Suprapubic skin (tissue), 4 donors: ENCODE results near the gene FOXN1. TPM values are rescaled to one million over a fixed set of nuclear protein-coding genes. Genes with fewer than 3 reads are reported as not detected.

Experiments used
- DNase-seq, 2 donors: peaks; one replicate each; pipeline ENCODE4 v3.0.0-alpha.2; 2019; ENCODE audit warnings: low spot score in 2 of 2
- H3K27ac ChIP-seq: fragments of 200-600 bp; sonication (generic); one replicate; pipeline ENCODE4 v1.5.1; 2019
- H3K27me3 ChIP-seq: fragments of 200-600 bp; sonication (generic); one replicate; pipeline ENCODE4 v1.5.1; 2019
- H3K36me3 ChIP-seq: fragments of 200-600 bp; sonication (generic); one replicate; pipeline ENCODE4 v1.5.1; 2019
- H3K4me1 ChIP-seq: fragments of 200-600 bp; sonication (generic); one replicate; pipeline ENCODE4 v1.5.1; 2019
- H3K4me3 ChIP-seq: fragments of 200-600 bp; sonication (generic); one replicate; pipeline ENCODE4 v1.5.1; 2019; ENCODE audit warnings: mild to moderate bottlenecking
- H3K9me3 ChIP-seq: fragments of 200-600 bp; sonication (generic); one replicate; pipeline ENCODE4 v1.5.1; 2019
- EP300 ChIP-seq: sonication (generic); formaldehyde crosslinking; IDR thresholded peaks from one replicate; pipeline ENCODE4 v1.6.1; 2017; ENCODE audit warnings: antibody characterized with exemption
- POLR2A ChIP-seq, 2 donors: fragments of 450-650 bp; IDR thresholded peaks; one replicate each; pipeline ENCODE4 v1.6.1; 2017; ENCODE audit warnings: antibody characterized with exemption in 2 of 2, mild to moderate bottlenecking in 2 of 2, moderate library complexity in 2 of 2
- POLR2AphosphoS5 ChIP-seq, 3 donors: sonication (generic); formaldehyde crosslinking; IDR thresholded peaks; one replicate each; pipeline ENCODE4 v1.6.1; 2017; ENCODE audit warnings: antibody characterized with exemption in 3 of 3
- WGBS: methylation state at CpG from one replicate; pipeline ENCODE4 v1.1.5; 2018; 5-methylcytosine and 5-hydroxymethylcytosine counted together
- total RNA-seq, 4 donors: library from RNA; depleted of rRNA; stranded (reverse); fragments of >200 nt; gene quantifications; one replicate each; pipeline ENCODE4 v1.1.0, GENCODE V29; 2016
- TF ChIP-seq, protein P1 (sequence below), 2 donors: fragments of 200-600 bp in 1 of 2; fragments of 450-650 bp in 1 of 2; sonication (generic) in 1 of 2; IDR thresholded peaks; one replicate each; pipeline ENCODE4 v1.5.1; 2016 to 2019; ENCODE audit warnings: antibody characterized with exemption in 2 of 2, mild to moderate bottlenecking in 1 of 2, moderate library complexity in 1 of 2

FOXN1 gene
- total RNA-seq, 4 donors from 2014 or later = 37.4 to 48.3 (median 38.3) TPM

DNA sequence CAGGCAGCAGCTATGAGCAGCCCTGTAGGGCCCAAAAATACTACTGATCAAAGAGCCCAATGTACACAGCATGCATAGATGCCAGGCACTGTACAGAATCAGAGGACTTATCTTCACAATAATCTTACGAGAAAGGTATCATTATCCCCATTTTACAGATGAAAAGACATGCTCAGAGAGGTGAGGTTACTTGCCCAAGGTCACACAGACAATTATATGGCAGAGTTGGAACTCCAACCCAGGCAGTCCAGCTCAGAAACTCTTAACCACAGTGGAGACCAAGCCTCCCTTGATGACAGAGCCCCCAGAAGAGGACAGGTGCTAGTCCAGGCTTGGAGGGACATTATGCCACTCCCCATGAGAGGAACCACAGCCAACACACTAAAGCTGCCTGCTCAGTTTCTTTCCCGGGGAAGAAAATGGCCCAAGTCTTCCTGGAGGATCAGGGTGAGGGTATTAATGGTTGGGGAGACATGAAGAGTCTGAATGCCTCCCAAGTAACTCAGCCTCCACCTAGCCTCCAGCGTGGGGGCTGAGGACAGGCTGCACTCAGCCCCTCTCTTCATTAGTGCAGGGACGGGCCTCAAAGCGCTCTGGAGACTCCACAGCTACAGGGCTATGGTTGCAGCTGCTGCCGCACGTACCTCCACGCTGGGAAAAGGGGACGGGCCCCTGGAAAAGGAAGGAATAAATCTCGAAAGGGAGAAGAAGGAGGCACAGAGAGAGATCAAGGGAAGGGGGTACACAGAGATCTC, 45.5 kb downstream of the FOXN1 start:
- peaks cover 27% of the 10 kb centered on the region for H3K4me1 ChIP-seq
- no peaks in the 10 kb centered on the region for H3K9me3 ChIP-seq
- peaks cover 41% of the 10 kb centered on the region for H3K36me3 ChIP-seq
- TF ChIP-seq EP300 (no peak), POLR2AphosphoS5 (IDR thresholded peaks at IDR 0.05) (no peak), POLR2A (IDR thresholded peaks at IDR 0.05) (no peak)
- TF ChIP-seq, protein P1, sequence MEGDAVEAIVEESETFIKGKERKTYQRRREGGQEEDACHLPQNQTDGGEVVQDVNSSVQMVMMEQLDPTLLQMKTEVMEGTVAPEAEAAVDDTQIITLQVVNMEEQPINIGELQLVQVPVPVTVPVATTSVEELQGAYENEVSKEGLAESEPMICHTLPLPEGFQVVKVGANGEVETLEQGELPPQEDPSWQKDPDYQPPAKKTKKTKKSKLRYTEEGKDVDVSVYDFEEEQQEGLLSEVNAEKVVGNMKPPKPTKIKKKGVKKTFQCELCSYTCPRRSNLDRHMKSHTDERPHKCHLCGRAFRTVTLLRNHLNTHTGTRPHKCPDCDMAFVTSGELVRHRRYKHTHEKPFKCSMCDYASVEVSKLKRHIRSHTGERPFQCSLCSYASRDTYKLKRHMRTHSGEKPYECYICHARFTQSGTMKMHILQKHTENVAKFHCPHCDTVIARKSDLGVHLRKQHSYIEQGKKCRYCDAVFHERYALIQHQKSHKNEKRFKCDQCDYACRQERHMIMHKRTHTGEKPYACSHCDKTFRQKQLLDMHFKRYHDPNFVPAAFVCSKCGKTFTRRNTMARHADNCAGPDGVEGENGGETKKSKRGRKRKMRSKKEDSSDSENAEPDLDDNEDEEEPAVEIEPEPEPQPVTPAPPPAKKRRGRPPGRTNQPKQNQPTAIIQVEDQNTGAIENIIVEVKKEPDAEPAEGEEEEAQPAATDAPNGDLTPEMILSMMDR (IDR thresholded peaks at IDR 0.05) = no peak
- WGBS = 12% methylated on average over 10 of the region's 10 CpGs
- no peak for DNase-seq
- no peak overlapping the region for H3K27ac ChIP-seq
- H3K27me3 ChIP-seq = no peaks in the 10 kb centered on the region
- H3K4me3 ChIP-seq = peak overlapping the region; percentile 75

DNA sequence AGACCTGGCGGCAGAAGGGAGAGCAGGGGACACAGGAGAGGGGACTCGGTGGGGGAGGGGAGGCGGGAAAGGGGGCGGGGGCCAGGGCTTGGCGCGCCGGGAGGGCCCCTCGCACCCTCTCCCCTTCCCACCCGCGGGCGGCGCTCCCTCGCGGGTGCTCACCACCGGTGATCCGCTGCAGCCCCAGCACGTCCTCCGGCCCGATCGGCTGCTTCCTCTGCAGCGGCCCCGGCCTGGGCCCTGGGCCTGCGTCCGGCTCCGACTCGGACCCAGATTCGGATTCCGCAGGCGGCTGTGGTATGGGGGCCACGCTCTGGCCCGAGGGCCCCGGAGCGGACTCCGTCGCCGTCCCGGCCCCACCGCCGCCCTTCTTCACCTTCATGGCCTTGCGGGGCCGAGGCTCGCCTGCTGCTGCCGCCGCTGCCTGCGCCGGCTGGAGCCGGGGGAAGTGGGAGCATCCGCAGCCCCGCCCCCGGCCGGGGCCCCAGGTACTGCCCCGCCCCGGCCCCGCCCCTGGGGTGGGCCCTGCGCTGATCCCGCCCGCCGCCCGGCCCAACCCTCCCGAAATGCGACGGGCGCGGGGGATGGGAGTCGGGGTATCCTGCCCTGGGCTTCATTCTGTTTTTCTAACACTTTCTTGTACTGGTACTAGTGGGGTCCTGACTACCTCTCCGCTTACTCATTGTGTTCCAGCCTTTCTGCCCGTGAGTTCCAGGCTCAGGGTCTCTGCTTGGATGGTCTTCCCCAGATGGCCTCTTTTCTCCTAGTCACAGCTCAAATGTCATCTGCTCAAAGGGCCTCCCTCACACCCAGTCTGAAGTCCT, 46.2 kb downstream of the FOXN1 start, which contains the start of gene UNC119:
Gene UNC119, minus strand, starts transcription at position 449 of the 824 bp plus-strand sequence. Its CDS starts 67 bp downstream, at position 382.
- Histone ChIP-seq H3K27ac (peak within 1 kb of the TSS; percentile 49), H3K4me1 (peaks cover 27% of the 10 kb centered on the region), H3K4me3 (peak within 1 kb of the TSS; percentile 75), H3K27me3 (no peaks in the 10 kb centered on the region), H3K9me3 (no peaks in the 10 kb centered on the region), H3K36me3 (peaks cover 41% of the 10 kb centered on the region)
- TF ChIP-seq EP300 (no peak), POLR2A (IDR thresholded peaks at IDR 0.05) (peak in 1 of 2 donors; percentile 17)
- DNase-seq = peak in 1 of 2 donors; percentile 69
- WGBS = 3% methylated on average over 37 of the region's 67 CpGs

DNA sequence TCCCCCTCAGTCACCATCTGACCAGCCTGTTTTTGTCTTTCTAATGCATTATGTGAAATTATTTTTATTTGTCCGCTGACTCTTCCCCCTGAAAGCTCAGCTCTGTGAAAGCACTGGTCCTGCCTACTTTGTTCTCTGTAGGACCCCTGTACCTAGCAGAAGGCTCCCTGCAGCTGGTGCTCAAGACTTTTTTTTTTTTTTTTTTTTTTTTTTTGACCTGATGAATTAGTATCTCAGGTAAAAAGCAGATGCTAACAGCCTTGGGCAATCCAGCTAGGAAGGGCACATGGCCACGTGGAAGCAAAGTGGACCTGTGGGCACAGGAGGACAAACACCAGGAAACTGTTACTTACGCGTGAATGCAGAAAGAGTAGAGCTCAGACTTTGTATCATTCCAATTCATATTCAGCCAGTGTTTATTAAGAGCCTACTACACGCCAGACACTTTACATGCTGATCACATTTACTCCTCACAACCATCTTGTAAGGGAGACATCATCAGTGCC, 46.9 kb downstream of the FOXN1 start:
- peak overlapping the region; percentile 75 for H3K4me3 ChIP-seq
- no peak overlapping the region for H3K27ac ChIP-seq
- no peaks in the 10 kb centered on the region for H3K27me3 ChIP-seq
- peaks cover 27% of the 10 kb centered on the region for H3K4me1 ChIP-seq
- no peaks in the 10 kb centered on the region for H3K9me3 ChIP-seq
- 93% methylated on average over 5 of the region's 5 CpGs for WGBS
- peaks cover 45% of the 10 kb centered on the region for H3K36me3 ChIP-seq
- DNase-seq = no peak
- TF ChIP-seq POLR2AphosphoS5 (IDR thresholded peaks at IDR 0.05) = no peak
- TF ChIP-seq EP300 = no peak
- TF ChIP-seq POLR2A (IDR thresholded peaks at IDR 0.05) = no peak
- TF ChIP-seq, protein P1 (IDR thresholded peaks at IDR 0.05) = no peak

DNA sequence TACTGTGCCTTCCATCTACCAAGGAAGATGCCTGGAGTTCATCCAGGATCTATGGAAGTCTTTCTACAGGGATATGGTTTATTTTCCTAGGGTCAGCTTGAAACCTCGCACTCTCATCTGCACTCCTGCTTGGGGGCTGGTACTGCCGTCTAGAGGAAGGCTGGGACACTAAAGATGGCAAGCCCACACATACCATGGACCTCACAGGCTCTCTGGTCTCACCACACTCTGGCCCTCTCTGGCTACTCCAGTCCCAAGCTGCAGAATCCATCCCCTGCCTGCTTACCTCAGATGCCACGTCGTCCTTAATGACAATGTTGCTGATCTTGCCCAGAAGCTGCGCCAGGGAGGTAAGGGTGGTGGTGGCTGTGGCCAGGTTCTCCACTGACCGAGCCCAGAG, 48.4 kb downstream of the FOXN1 start:
- WGBS = 90% methylated on average over 6 of the region's 6 CpGs
- Histone ChIP-seq H3K27me3 (no peaks in the 10 kb centered on the region), H3K36me3 (peaks cover 55% of the 10 kb centered on the region), H3K27ac (no peak overlapping the region), H3K9me3 (no peaks in the 10 kb centered on the region), H3K4me3 (no peak overlapping the region), H3K4me1 (peaks cover 25% of the 10 kb centered on the region)
- TF ChIP-seq POLR2AphosphoS5 (IDR thresholded peaks at IDR 0.05) (no peak), EP300 (no peak), POLR2A (IDR thresholded peaks at IDR 0.05) (no peak)
- TF ChIP-seq, protein P1 (IDR thresholded peaks at IDR 0.05) = no peak
- DNase-seq = no peak

DNA sequence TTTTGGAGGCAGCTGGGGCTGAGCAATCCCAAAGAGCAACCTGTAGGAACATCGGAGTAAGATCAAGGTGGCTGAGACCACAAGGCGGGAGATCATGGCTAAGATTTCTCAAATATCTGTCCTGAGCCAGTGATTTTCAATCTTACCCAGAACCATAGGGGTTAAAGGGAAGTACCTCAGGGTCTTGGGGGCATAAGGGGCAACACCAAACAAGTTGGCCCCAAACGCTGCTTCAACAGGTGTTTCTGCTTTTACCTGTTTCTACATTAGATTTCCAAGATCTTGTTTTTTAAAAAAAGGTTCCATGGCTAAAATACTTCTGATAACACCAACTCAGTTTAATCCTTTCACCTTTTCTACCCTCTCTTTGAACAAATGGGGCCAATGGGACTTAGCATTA, 48.9 kb downstream of the FOXN1 start:
- no peaks in the 10 kb centered on the region for H3K9me3 ChIP-seq
- no peaks in the 10 kb centered on the region for H3K27me3 ChIP-seq
- H3K4me3 ChIP-seq = no peak overlapping the region
- no peak for TF ChIP-seq POLR2A (IDR thresholded peaks at IDR 0.05)
- no peak for TF ChIP-seq EP300
- TF ChIP-seq, protein P1 (IDR thresholded peaks at IDR 0.05) = no peak
- no peak for TF ChIP-seq POLR2AphosphoS5 (IDR thresholded peaks at IDR 0.05)
- H3K4me1 ChIP-seq = peaks cover 23% of the 10 kb centered on the region
- H3K27ac ChIP-seq = no peak overlapping the region
- no peak for DNase-seq
- H3K36me3 ChIP-seq = peaks cover 60% of the 10 kb centered on the region
- WGBS = 100% methylated on average over 3 of the region's 3 CpGs
